OCI-M2 (cell line): Measurements from ENCODE around the gene SPIN2A.
A peak's percentile ranks its signal among the peaks of the same experiment; 100 is the strongest.
"Not testable (repeated sequence)": the region's sequence is repeated elsewhere in the genome, so short reads cannot be mapped to it uniquely, and the experiment has no call there.

Experiments
- DNase-seq: peaks from one replicate; lab custom pipeline; 2025; ENCODE audit not compliant: unreplicated experiment; lab: John Stamatoyannopoulos, UW

Gene SPIN2A

DNA sequence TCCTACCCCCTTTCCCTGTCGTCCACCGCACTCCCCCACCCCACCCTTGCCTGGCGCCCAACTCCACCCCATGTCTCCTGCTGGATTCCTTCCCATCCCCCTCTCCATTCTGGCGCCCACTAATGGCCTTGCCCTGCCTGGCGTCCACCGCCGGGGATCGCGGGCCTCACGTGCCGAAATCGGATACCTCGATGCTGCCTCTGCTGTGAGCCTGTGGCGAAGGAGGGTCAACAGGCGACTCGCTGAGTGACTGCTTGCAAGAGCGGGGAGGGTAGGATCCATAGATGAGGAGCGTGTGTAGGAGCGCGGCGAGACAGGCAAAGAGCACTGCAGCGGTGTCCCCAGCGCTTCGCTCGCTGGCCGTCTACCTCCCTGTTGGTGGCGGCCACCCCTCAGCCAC is at the start of gene SPIN2A:
Gene SPIN2A, minus strand, starts transcription at position 325 of the 400 bp plus-strand sequence. CDS start 800 bp downstream, outside the sequence.
- DNase-seq: not testable (repeated sequence)

DNA sequence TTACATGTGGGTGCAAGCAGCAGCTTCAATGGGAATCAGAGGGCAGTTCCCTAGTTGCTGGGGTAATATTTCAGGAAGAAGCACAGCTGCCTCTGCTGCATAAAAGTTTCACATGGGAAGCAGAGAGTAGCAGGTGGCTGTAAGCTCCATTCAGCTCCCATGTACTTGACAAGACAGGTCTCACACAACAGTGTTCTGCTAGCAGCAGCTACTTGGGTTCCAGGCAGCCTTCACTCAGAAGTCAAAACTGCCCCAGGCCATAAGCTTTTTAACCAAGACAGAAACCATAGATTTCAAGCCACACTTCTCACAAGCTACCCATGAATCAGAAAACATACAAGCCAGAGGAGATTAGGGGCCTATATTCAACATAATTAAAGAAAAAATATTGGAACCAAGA is 41.4 kb upstream of the SPIN2A start:
- DNase-seq: no peak

DNA sequence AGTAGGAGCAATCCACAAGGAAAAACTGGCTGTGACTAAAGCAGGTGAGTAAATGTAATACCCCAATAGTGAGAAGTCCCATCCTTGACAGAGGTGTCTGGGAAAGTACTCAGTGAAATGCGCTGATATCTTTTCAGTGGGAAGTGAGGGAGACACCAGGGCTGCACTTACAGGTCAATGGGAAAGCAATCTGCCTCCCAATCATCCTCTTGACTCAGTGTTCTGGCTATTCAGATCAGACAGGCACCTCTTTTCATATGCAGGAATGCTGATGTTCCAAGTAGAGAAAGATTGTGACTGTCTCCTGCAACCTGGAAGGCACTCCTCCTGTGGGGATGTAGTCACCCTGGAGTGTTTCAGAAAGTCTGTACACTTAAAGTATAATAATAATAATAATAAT is 39.9 kb upstream of the SPIN2A start:
- DNase-seq: no peak

- DNase-seq: no peak
Measured at GRCh38 chrX:57172544-57172943, 35.3 kb upstream of the SPIN2A start.

- DNase-seq: no peak
Measured at GRCh38 chrX:57156397-57157049, 19.3 kb upstream of the SPIN2A start.

DNA sequence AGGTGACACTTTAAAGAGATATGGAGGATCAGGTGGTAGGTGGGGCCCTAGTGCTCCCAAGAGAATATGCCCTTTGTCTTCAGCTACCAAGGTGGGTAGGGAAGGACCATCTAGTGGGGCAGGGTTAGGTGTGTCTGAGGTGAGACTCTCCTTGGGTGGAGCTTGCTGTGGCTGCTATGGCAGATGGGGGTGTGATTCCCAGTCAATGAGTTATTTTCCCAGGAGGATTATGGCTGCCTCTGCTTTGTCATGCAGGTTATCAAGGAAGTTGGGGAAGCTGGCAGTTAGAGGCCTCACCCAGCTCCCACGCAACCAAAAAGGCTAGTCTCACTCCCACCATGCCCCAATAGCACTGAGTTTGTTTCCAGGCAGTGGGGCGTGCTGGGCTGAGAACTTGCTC is 18.0 kb upstream of the SPIN2A start:
- DNase-seq: no peak

DNA sequence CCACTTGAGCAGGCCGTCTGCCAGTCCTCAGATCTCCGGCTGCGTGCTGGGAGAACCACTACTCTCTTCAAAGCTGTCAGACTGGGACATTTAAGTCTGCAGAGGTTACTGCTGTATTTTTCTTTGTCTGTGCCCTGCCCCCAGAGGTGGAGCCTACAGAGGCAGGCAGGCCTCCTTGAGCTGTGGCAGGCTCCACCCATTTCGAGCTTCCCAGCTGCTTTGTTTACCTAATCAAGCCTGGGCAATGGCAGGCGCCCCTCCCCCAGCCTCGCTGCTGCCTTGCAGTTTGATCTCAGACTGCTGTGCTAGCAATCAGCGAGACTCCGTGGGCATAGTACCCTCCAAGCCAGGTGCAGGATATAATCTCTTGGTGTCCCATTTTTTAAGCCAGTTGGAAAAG is 15.0 kb upstream of the SPIN2A start:
- DNase-seq: not testable (repeated sequence)

GRCh38 chrX:57138674-57139073 is 1.5 kb upstream of the SPIN2A start:
- DNase-seq: no peak

- no peak for DNase-seq
Measured at GRCh38 chrX:57137501-57137900, 304 bp upstream of the SPIN2A start.

GRCh38 chrX:57136589-57136988 is 608 bp downstream of the SPIN2A start:
- DNase-seq: not testable (repeated sequence)

DNA sequence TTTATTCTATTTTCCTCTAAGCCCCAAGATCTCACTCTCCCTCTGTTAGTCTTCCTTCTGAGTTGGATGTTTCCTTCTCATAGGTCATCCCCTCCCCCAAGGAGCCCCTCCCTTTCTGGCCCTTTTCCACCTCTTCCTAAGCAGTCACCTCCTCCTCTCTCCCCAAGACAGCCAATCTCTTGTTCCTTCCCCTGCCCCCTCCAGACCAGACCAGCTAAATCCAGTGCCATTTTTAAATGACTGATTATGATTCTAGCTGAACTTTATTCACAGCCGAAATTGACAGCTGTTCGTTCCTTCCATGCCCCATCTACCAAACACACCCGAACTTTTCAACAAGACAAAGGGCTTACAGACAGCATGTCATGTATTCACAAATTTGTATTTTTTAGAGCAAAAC is 1.9 kb downstream of the SPIN2A start:
- no peak for DNase-seq

GRCh38 chrX:57134702-57135101 is 2.5 kb downstream of the SPIN2A start:
- no peak for DNase-seq

- no peak for DNase-seq
Measured at GRCh38 chrX:57133706-57134105, 3.5 kb downstream of the SPIN2A start.

DNA sequence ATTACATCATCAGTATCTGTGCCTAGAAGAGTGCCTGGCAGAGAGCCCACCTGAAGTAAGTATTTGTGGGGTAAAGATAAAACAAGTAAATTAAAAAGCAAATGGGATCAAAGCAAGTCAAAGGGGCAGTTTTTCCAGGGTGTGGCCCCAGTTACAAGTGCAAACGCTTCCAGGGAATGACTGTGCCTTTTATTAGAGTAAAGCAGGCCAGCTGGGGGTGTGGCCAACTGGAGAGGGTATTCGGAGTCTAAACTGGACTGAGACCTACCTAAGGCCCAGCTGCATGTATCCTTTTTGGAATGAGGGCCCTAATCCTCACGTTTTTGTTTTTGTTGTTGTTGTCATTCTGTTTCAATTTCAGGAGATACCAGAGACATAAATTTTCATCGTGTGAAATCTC is 3.9 kb downstream of the SPIN2A start:
- DNase-seq: not testable (repeated sequence)

- no peak for DNase-seq
Measured at GRCh38 chrX:57132046-57132445, 5.2 kb downstream of the SPIN2A start.

DNA sequence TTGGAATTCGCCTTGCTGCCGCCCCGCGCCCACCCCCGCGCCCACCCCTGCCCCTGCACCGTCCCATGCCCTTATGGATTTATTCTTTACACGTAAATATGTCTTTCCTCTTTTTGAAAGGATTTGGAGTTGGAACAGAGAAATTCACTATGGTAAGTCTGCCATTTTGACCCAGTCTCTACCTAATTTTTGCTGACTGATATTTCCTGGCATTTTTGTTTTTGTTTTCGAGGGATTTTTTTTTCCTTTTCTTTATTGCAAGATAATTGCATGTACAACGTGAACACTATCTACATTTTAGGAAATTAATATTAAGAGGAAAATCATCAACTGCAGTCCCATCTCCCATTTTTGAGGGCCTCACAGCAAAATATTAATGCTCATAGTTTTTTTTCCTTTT is 15.4 kb downstream of the SPIN2A start:
- no peak for DNase-seq

GRCh38 chrX:57121162-57121755 is 15.9 kb downstream of the SPIN2A start, which contains the start of gene SPIN2B:
TSS of gene SPIN2B (minus strand) at chrX:57121548.
- DNase-seq: peak; percentile 55

- not testable (repeated sequence) for DNase-seq
Measured at GRCh38 chrX:57120619-57121161, 16.5 kb downstream of the SPIN2A start.

DNA sequence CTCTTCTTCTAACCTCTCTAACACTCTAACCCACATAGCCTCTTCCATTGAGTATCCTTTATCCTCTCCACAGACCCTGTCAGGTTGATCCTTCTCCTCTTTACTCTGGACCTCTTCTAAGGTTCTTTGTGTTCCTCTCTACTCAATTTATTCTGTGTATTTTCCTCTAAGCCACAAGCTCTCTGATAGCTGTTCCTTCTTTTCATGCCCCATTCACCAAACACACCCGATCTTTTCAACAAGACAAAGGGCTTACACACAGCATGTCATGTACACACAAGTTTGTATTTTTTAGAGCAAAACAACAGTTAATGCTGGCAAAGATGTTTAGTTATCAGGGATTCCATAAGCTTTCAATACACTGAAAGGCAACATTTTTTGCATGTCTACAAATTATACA is 17.8 kb downstream of the SPIN2A start:
- no peak for DNase-seq

DNA sequence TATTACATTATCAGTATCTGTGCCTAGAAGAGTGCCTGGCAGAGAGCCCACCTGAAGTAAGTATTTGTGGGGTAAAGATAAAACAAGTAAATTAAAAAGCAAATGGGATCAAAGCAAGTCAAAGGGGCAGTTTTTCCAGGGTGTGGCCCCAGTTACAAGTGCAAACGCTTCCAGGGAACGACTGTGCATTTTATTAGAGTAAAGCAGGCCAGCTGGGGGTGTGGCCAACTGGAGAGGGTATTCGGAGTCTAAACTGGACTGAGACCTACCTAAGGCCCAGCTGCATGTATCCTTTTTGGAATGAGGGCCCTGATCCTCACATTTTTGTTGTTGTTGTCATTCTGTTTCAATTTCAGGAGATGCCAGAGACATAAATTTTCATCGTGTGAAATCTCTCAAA is 19.6 kb downstream of the SPIN2A start:
- DNase-seq: not testable (repeated sequence)

GRCh38 chrX:57104921-57105398 is 32.2 kb downstream of the SPIN2A start:
- DNase-seq: no peak

DNA sequence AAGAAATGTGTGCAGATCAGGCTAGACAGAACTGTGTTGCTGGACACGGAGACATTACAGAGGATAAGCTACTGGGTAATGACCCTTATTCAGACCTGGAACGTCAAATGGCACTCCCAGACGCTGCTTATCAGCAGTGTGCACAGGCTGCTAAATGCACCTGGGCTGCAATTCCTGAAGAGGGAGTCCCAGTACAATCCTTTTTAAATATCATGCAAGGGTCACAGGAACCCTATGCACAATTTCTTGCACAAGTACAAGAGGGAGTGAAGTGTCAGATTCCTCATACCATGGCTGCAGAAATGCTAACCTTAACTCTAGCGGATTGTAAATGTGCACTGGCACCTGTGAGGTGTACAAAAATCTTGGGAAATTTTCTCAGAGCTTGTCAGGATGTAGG is 32.8 kb downstream of the SPIN2A start:
- no peak for DNase-seq
